GM19438 (cell line): ENCODE results near the gene SUSD1.
"Not testable (repeated sequence)": the region's sequence is repeated elsewhere in the genome, so short reads cannot be mapped to it uniquely, and the experiment has no call there.

Experiments used
- ATAC-seq: cut with Tn5 transposase; IDR thresholded peaks from one replicate; pipeline ENCODE4 v1.9.1; 2021; ENCODE audit warnings: low read depth; ENCODE audit not compliant: unreplicated experiment

The SUSD1 gene

GRCh38 chr9:112174965-112175795 lies at the start of gene SUSD1:
Gene SUSD1, minus strand, starts transcription at chr9:112175297. Its CDS starts 62 bp downstream, at chr9:112175235.
- peak; percentile 52 for ATAC-seq

- peak; percentile 85 for ATAC-seq
Measured at GRCh38 chr9:112224401-112225289, 49.5 kb upstream of the SUSD1 start.

- ATAC-seq: peak; percentile 92
Measured at GRCh38 chr9:112218908-112219307, 43.8 kb upstream of the SUSD1 start.

- no peak for ATAC-seq
Measured at GRCh38 chr9:112212926-112213325, 37.8 kb upstream of the SUSD1 start.

- ATAC-seq: no peak
Measured at GRCh38 chr9:112207451-112207850, 32.4 kb upstream of the SUSD1 start.

- no peak for ATAC-seq
Measured at GRCh38 chr9:112203536-112203935, 28.4 kb upstream of the SUSD1 start.

- ATAC-seq: no peak
Measured at GRCh38 chr9:112200711-112201110, 25.6 kb upstream of the SUSD1 start.

GRCh38 chr9:112198646-112199045 lies 23.5 kb upstream of the SUSD1 start:
- ATAC-seq: no peak

GRCh38 chr9:112194969-112195431 lies 19.9 kb upstream of the SUSD1 start:
- no peak for ATAC-seq

GRCh38 chr9:112193572-112194288 lies 18.6 kb upstream of the SUSD1 start:
- no peak for ATAC-seq

GRCh38 chr9:112190320-112190719 lies 15.2 kb upstream of the SUSD1 start:
- ATAC-seq: not testable (repeated sequence)

- no peak for ATAC-seq
Measured at GRCh38 chr9:112188884-112189283, 13.8 kb upstream of the SUSD1 start.

GRCh38 chr9:112187404-112187803 lies 12.3 kb upstream of the SUSD1 start:
- no peak for ATAC-seq

- ATAC-seq: no peak
Measured at GRCh38 chr9:112186695-112187094, 11.6 kb upstream of the SUSD1 start.

- ATAC-seq: no peak
Measured at GRCh38 chr9:112184946-112185345, 9.8 kb upstream of the SUSD1 start.

- no peak for ATAC-seq
Measured at GRCh38 chr9:112184221-112184620, 9.1 kb upstream of the SUSD1 start.

GRCh38 chr9:112180387-112180881 lies 5.3 kb upstream of the SUSD1 start:
- ATAC-seq: no peak

GRCh38 chr9:112179816-112180215 lies 4.7 kb upstream of the SUSD1 start:
- ATAC-seq: no peak

GRCh38 chr9:112176524-112176923 lies 1.4 kb upstream of the SUSD1 start:
- ATAC-seq: no peak

- ATAC-seq: no peak
Measured at GRCh38 chr9:112175796-112176315, 759 bp upstream of the SUSD1 start.
